GM20000 (cell line): Measurements from ENCODE around the gene ITPR2.

Experiments used
- DNase-seq: peaks from one replicate; pipeline ENCODE4 v3.0.0; 2012; ENCODE audit warnings: low spot score
- CTCF ChIP-seq: IDR thresholded peaks from 2 replicates; pipeline ENCODE4 v1.5.1; 2012; ENCODE audit warnings: mild to moderate bottlenecking, control low read depth; ENCODE audit errors: extremely low read depth, missing control alignments

Gene ITPR2

GRCh38 chr12:26621932-26622331 is 211.1 kb downstream of the ITPR2 start:
- no peak for TF ChIP-seq CTCF
- no peak for DNase-seq

GRCh38 chr12:26620907-26621306 is 212.1 kb downstream of the ITPR2 start:
- no peak for DNase-seq
- TF ChIP-seq CTCF, result no peak

- no peak for DNase-seq
Observed at GRCh38 chr12:26617513-26617912, 215.5 kb downstream of the ITPR2 start.

GRCh38 chr12:26614011-26614616 is 218.9 kb downstream of the ITPR2 start:
- peak; percentile 31 for TF ChIP-seq CTCF
- DNase-seq, result peak; percentile 6

More at GRCh38 chr12:26617513-26617912, 215.5 kb downstream of the ITPR2 start:
- no peak for TF ChIP-seq CTCF

- no peak for TF ChIP-seq CTCF
Observed at GRCh38 chr12:26612203-26612602, 220.8 kb downstream of the ITPR2 start.

GRCh38 chr12:26611598-26611997 is 221.4 kb downstream of the ITPR2 start:
- no peak for DNase-seq
- no peak for TF ChIP-seq CTCF

More at GRCh38 chr12:26612203-26612602, 220.8 kb downstream of the ITPR2 start:
- no peak for DNase-seq

GRCh38 chr12:26610774-26611173 is 222.2 kb downstream of the ITPR2 start:
- TF ChIP-seq CTCF, result no peak
- DNase-seq, result no peak
